Iris pigment epithelial cell (primary cell): Measurements from ENCODE around the gene NKAIN4.

Source experiments
- DNase-seq: peaks from one replicate; pipeline ENCODE4 v3.0.0-alpha.2; 2011; ENCODE audit warnings: low read depth

The NKAIN4 gene

GRCh38 chr20:63287697-63288580 lies 33.7 kb upstream of the NKAIN4 start:
- no peak for DNase-seq

- DNase-seq, result no peak
Measured at GRCh38 chr20:63286781-63287696, 32.8 kb upstream of the NKAIN4 start.

GRCh38 chr20:63285636-63286615 lies 31.7 kb upstream of the NKAIN4 start:
- DNase-seq, result no peak

- DNase-seq, result no peak
Measured at GRCh38 chr20:63284981-63285524, 30.8 kb upstream of the NKAIN4 start.

GRCh38 chr20:63284544-63284949 lies 30.3 kb upstream of the NKAIN4 start:
- DNase-seq, result no peak

GRCh38 chr20:63284083-63284440 lies 29.8 kb upstream of the NKAIN4 start:
- no peak for DNase-seq

- DNase-seq, result no peak
Measured at GRCh38 chr20:63283397-63284082, 29.3 kb upstream of the NKAIN4 start.

- no peak for DNase-seq
Measured at GRCh38 chr20:63282946-63283345, 28.7 kb upstream of the NKAIN4 start.

- no peak for DNase-seq
Measured at GRCh38 chr20:63281742-63282665, 27.7 kb upstream of the NKAIN4 start.

GRCh38 chr20:63280929-63281545 lies 26.8 kb upstream of the NKAIN4 start:
- DNase-seq, result no peak

GRCh38 chr20:63280371-63280770 lies 26.1 kb upstream of the NKAIN4 start:
- DNase-seq, result no peak

- no peak for DNase-seq
Measured at GRCh38 chr20:63279931-63280330, 25.7 kb upstream of the NKAIN4 start.

- DNase-seq, result no peak
Measured at GRCh38 chr20:63278661-63279060, 24.4 kb upstream of the NKAIN4 start.

- no peak for DNase-seq
Measured at GRCh38 chr20:63277466-63278272, 23.4 kb upstream of the NKAIN4 start.

- no peak for DNase-seq
Measured at GRCh38 chr20:63276956-63277355, 22.7 kb upstream of the NKAIN4 start.

- DNase-seq, result no peak
Measured at GRCh38 chr20:63275825-63276224, 21.6 kb upstream of the NKAIN4 start.

GRCh38 chr20:63274381-63275228 lies 20.3 kb upstream of the NKAIN4 start:
- peak; percentile 22 for DNase-seq
